B cell (primary cell): ENCODE results near the gene CD93.

ENCODE experiments used
- CTCF ChIP-seq: fragments of 200-600 bp; IDR thresholded peaks from one replicate; pipeline ENCODE4 v1.8.0; 2022; ENCODE audit warnings: antibody characterized with exemption, mild to moderate bottlenecking
- EZH2 ChIP-seq: IDR thresholded peaks from 2 replicates; pipeline ENCODE4 v1.6.1; 2012; ENCODE audit warnings: borderline replicate concordance, low read depth, mild to moderate bottlenecking, moderate library complexity, low read length; ENCODE audit not compliant: insufficient read depth, poor library complexity, severe bottlenecking

GRCh38 chr20:23123886-23124285 is 37.8 kb upstream of the CD93 start:
- TF ChIP-seq CTCF, result no peak
- TF ChIP-seq EZH2, result no peak
